A673 (cell line): ENCODE measurements around the gene AGPAT3.

Experiments used
- CTCF ChIP-seq: fragments of 300-800, 200-600 bp; sonication (generic); conservative IDR thresholded peaks from 2 replicates; pipeline ENCODE4 v1.5.1; 2017; ENCODE audit warnings: low read depth, mild to moderate bottlenecking, antibody characterized with exemption, low read length, moderate library complexity, mixed read lengths
- EZH2 ChIP-seq: fragments of 200-600 bp; sonication (generic); IDR thresholded peaks from 2 replicates; pipeline ENCODE4 v1.6.1; 2017; ENCODE audit warnings: borderline replicate concordance, low read depth, mild to moderate bottlenecking, mixed read lengths, antibody characterized with exemption, low read length; ENCODE audit not compliant: poor library complexity, severe bottlenecking

- no peak for TF ChIP-seq CTCF
- no peak for TF ChIP-seq EZH2
Measured at GRCh38 chr21:43890042-43890441, 25.0 kb downstream of the AGPAT3 start.
